HG03432 (cell line): Measurements from ENCODE around the gene RNF217.

ENCODE experiments used
- ATAC-seq: cut with Tn5 transposase; IDR thresholded peaks from one replicate; pipeline ENCODE4 v1.9.1; 2021; ENCODE audit warnings: mild to moderate bottlenecking, moderate library complexity; ENCODE audit not compliant: unreplicated experiment

The RNF217 gene

DNA sequence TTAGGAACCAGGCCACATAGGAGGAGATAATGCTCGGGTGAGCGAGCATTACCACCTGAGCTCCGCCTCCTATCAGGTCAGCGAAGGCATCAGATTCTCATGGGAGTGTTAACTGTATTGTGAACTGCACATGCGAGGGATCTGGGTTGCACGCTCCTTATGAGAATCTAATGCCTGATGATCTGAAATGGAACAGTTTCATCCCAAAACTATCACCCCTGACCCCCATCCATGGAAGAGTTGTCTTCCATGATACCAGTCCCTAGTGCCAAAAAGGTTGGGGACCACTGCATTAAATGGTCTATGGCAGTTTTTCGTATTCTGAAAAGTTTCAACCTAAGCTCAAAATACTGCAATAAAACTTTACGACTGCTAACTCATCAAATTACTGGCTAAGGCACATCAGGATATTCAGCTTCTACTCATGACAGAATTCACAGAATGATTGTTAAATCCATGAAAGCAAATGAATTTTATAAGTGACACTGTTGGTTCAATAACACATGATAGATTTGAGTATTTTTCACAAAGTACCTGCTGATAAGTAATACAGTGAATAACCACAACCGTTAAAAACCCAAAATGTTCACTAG lies 25.9 kb downstream of the RNF217 start:
- ATAC-seq, result no peak

DNA sequence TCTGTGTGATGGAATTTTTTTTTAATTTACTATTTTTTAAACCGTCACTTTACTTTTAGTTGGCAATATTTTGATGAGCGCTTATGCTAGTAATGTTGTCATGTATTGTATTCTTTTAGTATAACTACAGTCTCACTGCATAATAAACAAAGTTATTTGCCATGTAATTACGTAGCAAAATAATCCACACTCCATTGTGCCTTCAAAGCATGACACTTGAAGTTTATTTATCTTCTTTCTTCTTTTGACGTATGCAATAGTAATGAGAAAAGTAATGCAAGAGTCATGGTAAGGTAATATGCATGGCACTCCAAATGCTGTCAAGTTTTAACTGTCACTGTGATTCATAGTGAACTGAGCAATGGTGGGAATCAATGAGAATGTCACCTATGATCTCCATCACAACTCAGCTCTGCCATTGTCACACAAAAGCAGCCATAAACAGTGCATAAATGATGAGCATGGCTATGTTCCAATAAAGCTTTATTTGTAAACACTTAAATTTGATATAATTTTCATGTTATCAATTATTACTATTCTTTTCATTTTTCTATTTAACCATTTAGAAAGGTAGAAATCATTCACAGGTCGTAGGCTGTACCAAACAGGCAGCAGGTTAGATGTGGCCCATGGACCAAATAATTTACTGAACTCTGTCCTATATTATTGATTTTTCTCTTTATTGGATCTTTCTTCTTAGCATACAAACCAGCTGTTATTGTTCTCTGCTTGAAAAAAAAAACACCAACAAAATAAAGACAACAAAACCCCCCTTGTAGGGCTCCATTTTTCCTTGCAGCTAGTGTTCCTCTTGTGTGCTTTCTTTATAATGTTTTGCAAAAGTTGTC lies 27.1 kb downstream of the RNF217 start:
- no peak for ATAC-seq

DNA sequence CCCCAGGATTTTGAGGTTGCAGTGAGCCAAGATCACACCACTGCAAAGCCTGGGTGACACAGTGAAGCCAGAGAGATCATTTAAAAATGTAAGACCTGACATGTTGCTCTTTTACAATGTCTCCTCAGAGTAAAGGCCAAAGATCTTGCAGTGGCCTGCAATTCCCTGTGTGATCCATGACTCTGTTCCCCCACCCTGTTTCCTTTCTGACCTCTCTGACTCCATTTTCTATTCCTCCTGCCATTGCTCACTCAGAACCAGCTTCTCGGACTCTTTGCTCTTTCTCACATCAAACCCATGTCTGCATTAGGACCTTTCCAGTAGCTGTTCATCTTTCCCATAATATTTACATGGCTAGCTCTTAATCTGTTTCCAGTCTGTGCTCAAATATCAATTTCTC lies 28.8 kb downstream of the RNF217 start:
- no peak for ATAC-seq

DNA sequence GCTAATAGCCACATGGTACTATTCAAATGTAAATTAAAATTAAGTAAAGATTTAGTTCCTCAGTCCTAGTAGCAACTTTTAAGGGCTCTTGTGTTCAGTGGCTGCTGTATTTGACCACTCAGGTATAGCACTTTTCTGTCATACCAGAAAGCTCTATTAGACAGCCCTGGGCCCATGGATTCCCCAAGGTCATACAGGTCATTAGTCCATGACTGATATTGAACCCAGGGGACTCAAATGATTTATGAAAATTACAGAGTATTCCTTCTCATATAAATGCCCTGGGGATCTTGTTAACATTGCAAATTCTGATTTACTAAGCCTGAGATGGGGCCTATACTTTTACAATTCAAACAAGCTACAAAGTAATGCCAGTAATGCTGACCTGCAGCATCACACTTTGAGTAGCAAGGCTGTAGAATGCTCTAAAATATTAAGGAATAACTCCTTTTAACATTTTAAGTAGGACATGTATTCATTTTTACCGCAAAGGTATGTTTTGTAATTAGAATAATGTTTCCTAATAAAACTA lies 29.6 kb downstream of the RNF217 start:
- ATAC-seq, result no peak

DNA sequence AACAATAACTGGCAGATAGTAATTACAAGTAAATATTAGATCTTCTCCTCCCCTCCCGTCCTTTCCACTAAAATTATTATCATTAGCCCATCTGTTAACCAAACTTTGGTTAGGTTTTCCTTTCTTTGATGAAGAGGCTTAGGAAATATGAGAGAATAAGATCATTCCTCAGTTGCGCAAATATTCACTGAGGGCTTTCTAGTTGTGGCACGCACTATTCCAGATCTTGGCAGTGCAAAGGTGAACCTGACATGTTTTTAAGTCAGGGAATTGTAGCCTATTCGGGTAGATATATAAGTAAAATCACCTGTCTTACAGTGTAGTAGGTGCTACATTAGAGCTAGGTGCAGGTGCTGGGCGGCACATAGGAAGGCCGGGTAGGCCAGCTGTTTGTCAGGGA lies 31.1 kb downstream of the RNF217 start:
- ATAC-seq, result no peak

DNA sequence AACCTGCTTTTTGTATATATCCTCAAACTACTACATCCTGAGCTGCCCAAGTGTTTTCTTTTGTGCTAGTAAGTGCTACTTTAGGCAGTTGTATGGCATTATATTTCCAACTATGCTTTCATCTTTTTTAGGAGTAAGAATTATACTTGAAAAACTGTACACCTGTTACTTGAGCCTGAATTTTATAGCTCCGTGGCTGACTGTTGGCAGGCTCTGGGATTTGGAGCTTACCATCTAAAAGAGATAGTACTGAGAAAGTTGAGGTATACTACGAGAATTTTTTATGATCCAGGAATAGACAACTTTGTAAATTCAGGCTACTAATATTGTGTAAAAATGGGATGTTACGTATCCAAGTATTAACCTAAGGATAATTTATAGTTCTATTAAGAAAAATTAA lies 32.4 kb downstream of the RNF217 start:
- no peak for ATAC-seq

DNA sequence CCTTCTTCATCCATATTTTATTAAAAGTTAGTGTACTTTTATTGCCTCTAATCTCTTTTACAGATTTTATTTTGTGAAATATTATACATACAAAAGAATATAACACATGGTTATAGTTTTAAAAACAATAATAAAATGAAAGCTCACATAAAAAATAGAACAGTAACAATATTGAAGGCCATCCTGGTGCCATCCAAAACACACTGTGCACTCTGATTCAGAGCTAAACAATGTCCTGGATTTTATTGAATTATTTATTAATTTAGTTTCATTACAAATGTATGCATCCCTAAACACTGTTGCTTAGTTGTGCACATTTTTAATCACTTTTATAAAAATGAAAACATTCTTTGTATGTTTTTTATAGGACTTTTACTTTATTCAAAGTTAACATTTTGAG lies 32.9 kb downstream of the RNF217 start:
- ATAC-seq, result no peak

DNA sequence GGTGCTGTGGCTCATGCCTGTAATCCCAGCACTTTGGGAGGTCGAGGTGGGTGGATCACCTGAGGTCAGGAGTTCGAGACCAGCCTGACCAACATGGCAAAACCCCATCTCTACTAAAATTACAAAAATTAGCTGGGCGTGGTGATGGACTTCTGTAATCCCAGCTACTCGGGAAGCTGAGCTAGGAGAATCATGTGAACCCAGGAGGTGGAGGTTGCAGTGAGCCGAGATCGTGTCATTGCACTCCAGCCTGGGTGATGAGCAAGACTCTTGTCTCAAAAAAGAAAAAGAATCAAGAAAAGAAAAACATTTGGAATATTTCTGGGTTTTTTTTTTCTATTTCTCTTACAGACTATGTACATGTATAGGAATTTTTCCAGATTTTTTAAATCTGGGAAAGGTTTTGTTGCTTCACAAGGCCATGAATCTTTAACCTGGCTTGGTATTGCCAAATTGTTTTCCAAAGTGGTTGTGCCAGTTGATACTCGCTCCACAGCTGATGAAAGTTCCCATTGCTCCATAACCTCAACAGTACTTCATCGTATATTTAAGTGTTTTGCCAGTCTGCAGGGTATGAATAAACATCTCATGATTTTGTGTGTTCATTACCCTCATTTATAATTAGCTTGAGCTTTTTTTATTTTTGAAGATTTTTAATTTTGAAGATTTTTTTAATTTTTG lies 33.5 kb downstream of the RNF217 start:
- ATAC-seq, result no peak

DNA sequence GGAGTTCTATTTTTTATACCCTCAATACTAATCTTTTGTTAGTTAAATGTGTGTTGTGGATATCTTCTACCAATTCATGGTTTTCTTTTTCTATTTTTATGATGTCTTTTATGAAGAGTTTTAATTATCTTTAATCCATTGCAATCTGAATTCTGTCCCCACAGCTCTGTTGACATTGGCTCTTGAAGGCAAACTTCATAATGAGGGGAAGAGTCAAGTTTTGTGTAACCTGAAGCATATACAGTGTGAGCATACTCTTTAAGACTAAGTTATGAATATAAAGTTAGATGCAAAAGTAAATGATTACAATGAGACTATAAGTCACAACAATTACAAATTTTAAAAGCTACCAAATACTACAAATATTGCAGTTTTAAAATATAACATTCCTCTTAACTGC lies 34.2 kb downstream of the RNF217 start:
- ATAC-seq, result no peak

DNA sequence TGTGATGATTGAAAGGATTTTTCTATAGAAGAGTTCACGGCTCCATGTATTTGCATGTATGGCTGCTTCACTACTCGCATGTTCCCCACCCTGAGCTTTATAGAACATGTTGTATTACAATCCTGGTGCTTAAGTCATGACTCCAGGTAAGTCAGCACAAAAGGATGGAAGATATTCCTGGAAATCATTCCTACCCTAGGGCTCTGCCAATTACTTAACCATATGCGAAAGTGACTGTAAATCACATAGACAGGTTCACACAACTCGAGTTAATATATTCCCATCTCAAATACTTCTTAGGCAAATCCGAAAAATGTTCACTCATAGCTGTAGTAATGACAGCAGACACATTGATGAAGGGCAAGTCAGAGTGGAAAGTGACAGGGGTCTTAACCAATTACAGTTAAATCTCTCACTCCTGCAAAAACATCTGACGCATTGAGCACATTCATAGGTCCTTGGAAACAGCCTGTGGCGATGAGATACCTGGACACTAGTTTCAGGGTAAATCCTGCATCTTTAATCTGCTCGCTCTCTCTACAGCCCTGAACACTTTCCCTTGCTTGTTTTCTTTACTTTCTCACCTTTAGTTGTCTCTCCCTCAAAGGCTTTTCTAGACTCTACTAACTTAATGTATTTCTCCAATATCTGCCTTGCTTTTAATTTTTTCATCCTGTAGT lies 35.1 kb downstream of the RNF217 start:
- ATAC-seq, result no peak

DNA sequence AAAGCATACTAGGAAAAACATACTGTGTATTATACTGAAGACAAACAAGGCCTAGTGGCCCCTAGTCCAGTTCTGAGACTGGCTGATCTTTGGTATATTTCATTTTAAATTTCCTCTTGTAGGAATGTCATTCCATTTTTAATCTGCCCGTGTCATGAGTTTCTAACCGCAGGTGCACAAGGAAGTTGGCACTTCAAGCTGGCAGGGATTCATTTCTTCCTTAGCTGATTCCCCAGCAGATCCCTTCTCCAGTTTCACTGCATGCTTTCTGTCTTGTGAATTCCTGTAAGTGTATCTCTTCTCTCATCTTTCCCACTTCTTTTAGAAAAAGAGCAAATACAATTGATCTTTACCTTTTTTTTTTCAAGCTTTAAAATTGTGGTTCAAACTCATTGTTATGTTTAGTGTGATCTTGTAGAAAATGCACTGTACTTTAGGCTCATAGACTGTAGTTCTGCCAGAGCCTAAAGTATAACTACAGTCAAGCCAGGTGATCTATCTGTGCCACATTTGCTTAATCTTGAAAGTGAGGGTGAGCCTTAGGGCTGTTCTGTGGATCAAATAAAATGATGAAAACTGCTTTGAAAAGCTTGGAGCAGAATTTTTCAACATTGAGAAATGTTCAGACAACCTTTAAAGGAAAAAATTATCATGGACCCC lies 37.0 kb downstream of the RNF217 start:
- no peak for ATAC-seq

DNA sequence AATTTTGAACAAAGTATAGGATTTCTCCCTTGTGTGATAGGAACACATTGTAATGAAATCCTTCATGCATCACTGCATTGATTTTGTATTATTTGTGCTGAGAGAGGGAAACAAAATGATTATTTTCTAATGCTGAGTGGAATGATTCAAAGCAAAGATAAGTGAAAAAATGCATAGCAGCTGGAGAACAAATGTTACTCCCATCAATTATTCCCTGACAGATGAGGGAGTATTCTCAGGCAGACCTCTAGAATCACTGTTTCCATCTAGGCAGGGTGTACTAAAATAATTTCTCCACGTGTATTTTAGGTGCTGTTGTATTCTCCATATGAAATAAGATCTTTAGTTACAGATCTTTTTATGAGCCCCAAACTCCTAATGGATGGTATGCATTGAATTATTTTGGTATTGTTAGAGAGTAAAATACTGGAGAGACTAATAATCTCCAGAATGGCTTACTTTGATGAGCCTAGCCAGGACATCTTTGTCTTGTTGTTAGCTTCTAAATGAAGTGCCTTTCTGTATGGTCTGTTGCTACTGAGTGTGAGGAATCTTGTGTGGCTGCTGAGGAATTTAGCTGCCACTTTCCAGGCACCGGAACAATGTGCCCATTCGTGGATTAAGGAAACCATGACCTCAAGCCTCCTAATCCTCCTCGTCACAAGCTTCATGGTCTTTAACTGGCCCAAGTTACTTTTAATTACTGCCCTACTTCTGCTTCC lies 39.6 kb downstream of the RNF217 start:
- no peak for ATAC-seq

DNA sequence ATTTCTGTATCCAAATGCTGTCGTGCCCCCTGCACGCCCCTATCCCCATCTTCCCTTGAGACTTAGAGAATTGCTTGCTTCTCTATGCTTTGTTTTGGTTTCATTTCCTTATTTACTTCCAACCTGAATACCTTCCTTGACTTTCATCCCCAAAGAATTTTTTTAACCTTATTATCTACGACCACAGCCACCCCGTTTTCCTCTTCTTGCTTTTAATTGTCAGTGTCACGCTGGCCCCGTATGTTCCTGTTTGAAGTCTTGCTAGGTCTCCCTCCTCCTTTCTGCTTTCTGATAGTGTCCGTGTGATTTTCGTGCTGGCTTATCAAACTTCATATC lies 40.1 kb downstream of the RNF217 start:
- no peak for ATAC-seq

DNA sequence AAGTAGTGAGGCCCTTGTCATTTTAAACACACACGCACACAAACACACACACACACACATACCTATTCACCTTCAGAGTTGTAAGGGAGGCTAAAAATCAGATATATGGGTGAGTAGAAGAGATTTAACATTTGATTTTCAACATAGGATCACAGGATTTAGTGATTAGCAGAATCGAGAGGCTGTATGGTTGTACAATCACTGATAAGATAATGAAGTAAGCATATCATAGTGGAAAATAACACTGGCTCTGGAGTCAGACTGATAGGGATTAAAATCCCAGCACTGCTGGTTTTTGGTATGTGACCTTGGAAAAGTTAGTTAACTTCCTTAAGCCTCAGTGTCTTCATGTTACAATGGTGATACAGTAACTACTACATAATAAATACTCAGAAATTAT lies 40.8 kb downstream of the RNF217 start:
- no peak for ATAC-seq

DNA sequence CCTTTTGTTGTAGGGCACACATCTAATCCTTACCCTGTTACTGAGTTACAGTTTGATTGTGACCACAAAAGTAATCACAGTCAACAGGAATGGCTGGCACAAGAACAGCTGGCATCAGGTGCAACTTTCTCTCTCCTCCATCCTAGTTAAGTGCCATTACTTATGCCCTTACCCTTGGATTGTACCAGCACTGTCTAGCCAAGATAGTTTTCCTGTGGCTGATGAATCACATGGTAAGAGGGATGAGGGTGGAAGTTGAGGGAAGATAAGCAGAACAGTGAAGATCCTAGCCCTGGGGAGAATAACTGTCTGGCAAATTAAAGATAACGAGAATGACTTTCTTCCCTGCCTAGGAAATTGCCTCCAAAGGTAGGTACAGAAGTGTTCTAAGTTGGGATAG lies 42.0 kb downstream of the RNF217 start:
- ATAC-seq, result no peak

DNA sequence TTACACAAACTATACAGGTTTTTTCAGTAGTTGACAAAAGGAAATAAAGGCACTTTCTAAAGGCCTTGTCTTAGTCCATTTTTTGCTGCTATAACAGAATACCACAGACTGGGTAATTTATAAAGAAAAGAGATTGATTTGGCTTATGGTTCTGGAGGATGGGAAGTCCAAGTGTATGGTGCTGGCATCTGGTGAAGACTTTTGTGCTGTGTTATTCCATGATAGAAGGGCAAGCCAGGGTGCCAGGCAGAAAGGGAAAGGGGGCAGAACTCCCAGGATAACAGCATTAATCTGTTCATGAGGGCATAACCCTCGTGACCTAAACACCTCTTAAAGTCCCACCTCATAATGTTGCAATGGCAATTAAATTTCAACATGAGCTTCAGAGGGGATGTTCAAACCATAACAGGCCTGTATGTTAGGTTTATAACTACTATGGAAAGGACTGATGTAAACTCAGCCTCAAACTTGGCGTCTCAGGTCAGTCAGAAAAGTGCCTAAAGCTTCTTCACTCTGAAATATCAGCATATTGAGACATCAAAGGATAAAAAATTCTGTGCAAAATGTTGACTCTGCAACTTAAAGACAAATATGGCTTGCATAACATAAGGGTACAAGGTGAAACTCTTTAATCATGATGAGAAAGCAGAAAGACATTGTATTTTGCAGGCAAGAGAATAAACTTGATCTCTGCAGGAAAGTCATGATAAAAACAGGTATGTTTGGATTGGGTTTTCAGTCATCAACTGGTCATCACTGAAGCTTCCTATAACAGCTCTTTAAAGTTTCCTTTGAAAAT lies 42.8 kb downstream of the RNF217 start:
- ATAC-seq, result no peak

DNA sequence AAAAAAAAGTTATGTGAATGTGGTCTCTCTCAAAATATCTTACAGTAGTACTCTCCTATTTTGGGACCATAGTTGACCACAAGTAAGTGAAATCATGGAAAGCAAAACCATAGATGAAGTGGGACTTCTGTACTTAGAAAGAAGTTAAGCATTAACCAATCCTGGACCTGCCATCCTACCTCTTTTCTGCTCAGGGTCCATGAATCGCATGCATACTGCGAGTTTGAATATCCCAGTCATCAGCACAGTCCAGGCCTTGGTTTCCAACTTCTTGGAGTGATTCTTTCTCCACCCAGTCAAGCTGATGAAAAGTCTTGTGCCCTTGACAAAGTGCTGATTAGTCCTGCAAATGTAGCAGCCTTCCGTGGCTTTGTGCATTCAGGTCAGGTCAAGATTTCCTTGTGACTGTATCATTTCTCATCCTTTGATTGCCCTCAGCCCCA lies 46.0 kb downstream of the RNF217 start:
- peak; percentile 36 for ATAC-seq

DNA sequence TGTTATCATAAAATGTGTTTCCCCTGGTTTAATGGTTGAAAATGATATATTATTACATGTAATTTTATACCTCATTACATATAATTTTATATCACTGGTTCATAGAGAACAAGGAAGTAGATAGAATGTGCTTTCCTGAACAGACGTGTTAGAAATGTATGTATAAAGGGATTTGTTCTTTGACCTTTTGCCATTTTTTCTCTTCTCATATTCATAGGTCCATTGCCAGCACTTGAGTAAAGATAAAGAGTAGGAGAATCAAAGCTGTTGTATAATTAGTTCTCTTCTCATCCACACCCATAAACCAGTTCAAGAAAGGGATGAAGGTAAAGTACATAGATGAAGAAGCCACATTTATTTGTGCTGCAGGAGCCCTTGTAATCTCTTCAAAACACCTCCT lies 46.7 kb downstream of the RNF217 start:
- ATAC-seq, result no peak

DNA sequence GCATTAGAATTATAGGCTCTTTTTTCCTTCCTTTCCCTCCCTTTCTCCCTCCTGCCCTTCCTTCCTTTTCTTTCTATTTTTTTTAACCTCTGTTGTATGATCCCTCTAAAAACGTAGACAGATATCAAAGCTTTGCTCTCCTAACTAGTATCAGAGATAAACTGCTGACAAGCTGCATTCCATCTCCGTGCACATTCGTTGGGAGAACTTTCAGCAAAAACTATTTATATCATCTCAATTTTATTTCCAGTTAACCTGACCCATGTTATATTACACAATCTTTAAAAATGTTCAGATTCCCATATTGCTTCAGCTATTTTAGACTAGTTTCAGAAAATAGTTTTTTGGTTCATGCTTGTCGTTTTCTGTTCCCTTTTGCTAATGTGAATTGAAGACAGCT lies 47.3 kb downstream of the RNF217 start:
- no peak for ATAC-seq
